ENCODE data around the gene VPS51. TPM values are rescaled to one million over a fixed set of nuclear protein-coding genes. Genes with fewer than 3 reads are reported as not detected.

VPS51 gene
- total RNA-seq, 2 experiments from 2014 or later = 119 to 214 TPM

DNA sequence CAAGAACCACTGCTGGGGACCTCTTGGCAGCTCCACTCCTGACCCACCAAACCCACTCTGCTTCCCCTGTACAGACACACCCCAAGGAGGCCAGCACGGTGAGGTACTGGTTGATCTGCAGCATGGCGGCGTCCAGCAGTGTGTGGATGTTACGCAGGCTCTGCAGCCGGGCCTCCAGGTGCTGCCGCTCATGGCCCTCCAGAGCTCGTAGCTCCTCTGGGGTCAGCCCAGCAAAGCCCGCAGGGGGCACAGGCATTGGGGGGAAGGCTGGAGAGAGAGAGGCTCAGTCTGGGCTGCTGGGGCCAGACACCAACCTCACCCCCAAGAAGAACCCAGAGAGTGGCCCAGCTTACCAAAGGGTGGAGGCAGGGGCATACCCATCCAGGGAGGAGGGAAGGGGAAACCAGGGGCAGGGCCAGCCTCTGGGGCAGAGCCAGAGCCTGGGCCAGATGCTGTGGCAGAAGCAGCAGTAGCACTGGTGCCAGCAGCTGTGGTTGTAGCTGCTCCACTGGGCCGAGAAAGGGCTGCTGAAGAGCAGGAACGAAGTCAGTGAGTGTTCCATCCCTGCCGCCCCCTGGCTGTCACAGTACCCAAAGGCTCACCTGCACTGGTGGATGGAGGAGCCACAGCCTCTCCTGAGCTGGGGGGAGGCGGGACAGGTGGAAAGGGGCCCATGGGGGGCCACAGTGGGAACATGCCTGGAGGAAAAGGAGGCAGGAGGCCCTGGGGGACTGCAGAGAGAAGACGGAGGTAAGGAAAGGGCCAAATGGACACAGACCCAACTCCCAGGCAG, 33.8 kb downstream of the VPS51 start:
- Histone ChIP-seq H4K20me1 (ENCODE audit: insufficient read depth, low read length) (no peaks in the 10 kb centered on the region), H3K79me2 (ENCODE audit: insufficient read depth, low read depth, low read length) (peaks cover 52% of the 10 kb centered on the region), H3K4me1 (ENCODE audit: insufficient read depth, low read length, poor library complexity, severe bottlenecking) (peaks cover 43% of the 10 kb centered on the region), H3K4me2 (ENCODE audit: low read length) (peak overlapping the region; percentile 99), H2AFZ (ENCODE audit: low read length) (no peak overlapping the region), H3K9me3 (ENCODE audit: low read length) (no peaks in the 10 kb centered on the region), H3K4me3 (ENCODE audit: low read depth, low read length, poor library complexity, severe bottlenecking) (peak overlapping the region; percentile 98), H3K36me3 (ENCODE audit: insufficient read depth, low read length) (peaks cover 91% of the 10 kb centered on the region), H3K9me2 (ENCODE audit: insufficient read depth, low read length) (no peaks in the 10 kb centered on the region), H3K27ac (ENCODE audit: low read depth, low read length, poor library complexity, severe bottlenecking) (peak overlapping the region; percentile 98)
- ChIA-PET POLR2A (interaction anchor here (0.6 to 1.7 kb wide), 2 partner anchors 13 to 135 kb away, joined by 3 to 4 read pairs; no protein-coding TSS in a partner anchor), CTCF (ENCODE audit: unreplicated experiment) (no interaction called here)
- intact Hi-C loops (cut with micrococcal nuclease; ENCODE audit: unreplicated experiment) = loop anchor here (5.0 kb wide), 2 partner anchors 37 to 278 kb away; no protein-coding TSS in a partner anchor
- no peak for TF ChIP-seq EZH2phosphoT487 (IDR thresholded peaks at IDR 0.05; ENCODE audit: borderline replicate concordance, low read depth, low read length)
- TF ChIP-seq CTCF (conservative IDR thresholded peaks at IDR 0.05; ENCODE audit: low read length) = peak; percentile 72
- BruUV-seq (replicated peaks) = no TSS peak
- peak; percentile 75 for DNase-seq (ENCODE audit: low spot score)

GRCh38 chr11:65130631-65131416, 34.8 kb downstream of the VPS51 start:
- Histone ChIP-seq H2AFZ (ENCODE audit: low read length) (no peak overlapping the region), H3K4me3 (ENCODE audit: low read depth, low read length, poor library complexity, severe bottlenecking) (peak overlapping the region; percentile 98), H3K9me2 (ENCODE audit: insufficient read depth, low read length) (no peaks in the 10 kb centered on the region), H3K4me1 (ENCODE audit: insufficient read depth, low read length, poor library complexity, severe bottlenecking) (peaks cover 49% of the 10 kb centered on the region), H3K27ac (ENCODE audit: low read depth, low read length, poor library complexity, severe bottlenecking) (peak overlapping the region; percentile 98), H3K4me2 (ENCODE audit: low read length) (peak overlapping the region; percentile 99), H4K20me1 (ENCODE audit: insufficient read depth, low read length) (no peaks in the 10 kb centered on the region), H3K36me3 (ENCODE audit: insufficient read depth, low read length) (peaks cover 82% of the 10 kb centered on the region), H3K79me2 (ENCODE audit: insufficient read depth, low read depth, low read length) (peaks cover 55% of the 10 kb centered on the region), H3K9me3 (ENCODE audit: low read length) (no peaks in the 10 kb centered on the region)
- ChIA-PET CTCF (ENCODE audit: unreplicated experiment) (interaction anchor here (0.5 kb wide), 1 partner anchor 417 kb away, joined by 3 read pairs; no protein-coding TSS in a partner anchor), POLR2A (interaction anchor here (0.6 to 6.1 kb wide), 10 partner anchors 9 to 134 kb away, joined by 3 to 47 read pairs (median 5); partner anchors contain the start of genes CAPN1, FAU, MRPL49 and TM7SF2)
- no peak for TF ChIP-seq CTCF (conservative IDR thresholded peaks at IDR 0.05; ENCODE audit: low read length)
- TF ChIP-seq EZH2phosphoT487 (IDR thresholded peaks at IDR 0.05; ENCODE audit: borderline replicate concordance, low read depth, low read length) = no peak
- intact Hi-C loops (cut with micrococcal nuclease; ENCODE audit: unreplicated experiment) = loop anchor here (5.0 kb wide), 2 partner anchors 36 to 279 kb away; no protein-coding TSS in a partner anchor
- BruUV-seq (replicated peaks) = no TSS peak
- DNase-seq (ENCODE audit: low spot score) = peak; percentile 73

Measured in OCI-LY7 (cell line).